Middle frontal gyrus (tissue), 1 donor: Measurements from ENCODE around the gene MKRN2.

Experiments used
- DNase-seq: peaks from one replicate; pipeline ENCODE4 v3.0.0-alpha.2; 2015; ENCODE audit warnings: low spot score; ENCODE audit errors: extremely low spot score

The MKRN2 gene

GRCh38 chr3:12549971-12550760, 6.7 kb upstream of the MKRN2 start:
- DNase-seq = no peak

DNA sequence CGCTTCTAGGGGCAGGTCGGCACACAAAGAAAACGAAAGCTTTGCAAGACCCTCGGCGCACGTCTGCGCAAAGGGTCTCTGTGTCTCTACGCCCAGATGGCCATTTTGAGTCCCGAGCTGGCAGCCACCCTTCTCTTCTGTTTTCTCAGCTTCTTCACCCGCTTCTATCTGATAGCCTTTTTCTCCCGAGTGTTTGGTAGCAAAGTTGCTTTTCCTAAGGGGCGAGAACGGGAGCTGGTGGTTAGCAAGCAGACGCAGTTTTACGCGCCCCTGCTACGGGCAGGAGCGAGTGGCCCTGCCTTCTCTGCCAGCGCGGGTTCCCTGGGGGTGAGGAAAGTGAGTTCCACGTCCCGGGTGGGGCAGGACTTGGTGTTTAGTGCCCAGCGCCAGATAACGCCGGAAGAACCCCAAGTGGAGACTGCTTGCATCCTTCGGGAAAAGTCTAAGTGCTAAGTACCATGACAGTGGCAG, 2.9 kb upstream of the MKRN2 start:
- no peak for DNase-seq

GRCh38 chr3:12556314-12556689, 585 bp upstream of the MKRN2 start:
- DNase-seq = no peak

GRCh38 chr3:12557473-12558100, 700 bp downstream of the MKRN2 start:
- no peak for DNase-seq

- no peak for DNase-seq
These were observed 1.8 kb downstream of the MKRN2 start for GRCh38 chr3:12558706-12559105.

GRCh38 chr3:12559520-12559919, 2.6 kb downstream of the MKRN2 start:
- no peak for DNase-seq

GRCh38 chr3:12560505-12561190, 3.8 kb downstream of the MKRN2 start:
- no peak for DNase-seq

- no peak for DNase-seq
These were observed 4.5 kb downstream of the MKRN2 start for GRCh38 chr3:12561397-12561796.

GRCh38 chr3:12562451-12562850, 5.6 kb downstream of the MKRN2 start:
- DNase-seq = no peak

DNA sequence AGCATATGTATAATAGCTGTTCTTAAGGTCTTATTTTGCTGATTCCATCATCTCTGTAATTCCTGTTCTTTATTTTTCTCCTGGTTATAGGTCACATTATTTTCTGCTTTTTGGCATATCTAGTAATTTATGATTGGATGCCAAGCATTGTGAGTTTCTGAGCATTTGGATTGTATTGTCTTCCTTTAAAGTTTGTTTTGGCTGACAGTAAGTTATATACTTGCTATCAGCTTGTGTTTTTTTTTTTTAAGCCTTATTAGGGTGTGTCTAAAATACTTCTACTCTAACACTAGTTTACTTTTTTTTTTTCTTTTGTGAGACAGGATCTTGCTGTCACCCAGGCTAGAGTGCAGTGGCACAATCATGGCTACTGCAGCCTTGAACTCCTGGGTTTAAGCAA, 10.1 kb downstream of the MKRN2 start:
- no peak for DNase-seq

DNA sequence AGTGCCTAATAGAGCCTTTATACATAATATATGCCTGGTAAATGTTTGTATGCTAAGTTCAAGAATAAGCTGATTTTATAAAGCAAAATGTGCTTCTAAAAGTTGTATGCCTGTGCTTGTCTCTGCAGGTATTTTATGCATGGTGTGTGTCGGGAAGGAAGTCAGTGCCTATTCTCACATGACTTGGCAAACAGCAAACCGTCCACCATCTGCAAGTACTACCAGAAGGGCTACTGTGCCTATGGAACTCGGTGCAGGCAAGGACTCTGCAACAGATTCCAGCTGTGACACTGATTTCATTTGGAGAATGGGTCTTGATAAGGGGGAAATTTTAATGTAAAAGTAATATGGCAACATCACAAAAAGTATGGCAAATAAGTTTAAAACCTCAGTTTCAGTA, 11.9 kb downstream of the MKRN2 start:
- DNase-seq = no peak

DNA sequence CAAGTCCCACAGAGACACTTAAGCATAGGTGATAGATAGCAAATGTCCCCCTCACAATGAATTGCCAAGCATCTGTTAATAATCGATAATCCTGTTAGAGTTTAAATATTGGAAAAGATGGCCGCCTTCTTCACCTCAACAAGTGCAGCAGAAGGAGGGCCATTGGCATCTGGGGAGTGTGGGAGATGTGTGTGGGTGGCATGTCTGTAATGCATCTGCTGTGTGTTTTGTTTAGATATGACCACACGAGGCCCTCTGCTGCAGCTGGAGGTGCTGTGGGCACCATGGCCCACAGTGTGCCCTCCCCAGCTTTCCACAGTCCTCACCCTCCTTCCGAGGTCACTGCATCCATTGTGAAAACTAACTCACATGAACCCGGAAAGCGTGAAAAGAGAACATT, 12.9 kb downstream of the MKRN2 start:
- DNase-seq = no peak

- no peak for DNase-seq
These were observed 15.1 kb downstream of the MKRN2 start for GRCh38 chr3:12571986-12572385.

DNA sequence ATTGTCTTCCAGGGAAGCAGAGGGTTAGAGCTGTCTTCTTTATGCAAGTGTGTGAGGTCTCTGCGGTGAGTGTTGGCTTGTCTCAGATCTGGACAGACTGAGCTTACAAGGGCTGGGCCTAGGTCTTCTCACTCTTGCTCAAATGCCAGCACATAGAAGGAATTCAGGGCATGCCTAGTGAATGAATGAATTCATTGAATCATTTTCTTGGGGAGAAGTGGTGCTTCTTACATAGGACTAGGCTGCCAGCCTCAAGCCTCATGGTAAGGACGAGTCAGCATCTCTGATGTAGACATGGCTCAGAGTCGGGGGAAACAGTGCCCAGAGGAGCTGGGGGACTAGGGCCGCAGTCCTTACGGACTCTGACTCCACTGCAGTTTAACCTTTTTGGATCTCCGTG, 17.2 kb downstream of the MKRN2 start:
- no peak for DNase-seq

DNA sequence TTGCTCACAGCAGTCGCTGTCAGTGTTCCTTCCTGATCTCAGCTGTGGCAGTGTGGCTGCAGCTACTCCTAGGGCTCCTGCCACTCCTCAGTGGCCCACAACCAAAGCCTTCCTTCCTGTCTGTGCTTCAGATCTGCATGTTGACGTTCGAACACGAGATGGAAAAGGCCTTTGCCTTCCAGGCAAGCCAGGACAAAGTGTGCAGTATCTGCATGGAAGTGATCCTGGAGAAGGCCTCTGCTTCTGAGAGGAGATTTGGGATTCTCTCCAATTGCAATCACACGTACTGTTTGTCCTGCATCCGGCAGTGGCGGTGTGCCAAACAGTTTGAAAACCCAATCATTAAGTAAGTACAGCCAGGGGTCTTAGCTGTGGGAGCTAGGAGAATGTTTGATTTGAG, 17.8 kb downstream of the MKRN2 start:
- DNase-seq = no peak

DNA sequence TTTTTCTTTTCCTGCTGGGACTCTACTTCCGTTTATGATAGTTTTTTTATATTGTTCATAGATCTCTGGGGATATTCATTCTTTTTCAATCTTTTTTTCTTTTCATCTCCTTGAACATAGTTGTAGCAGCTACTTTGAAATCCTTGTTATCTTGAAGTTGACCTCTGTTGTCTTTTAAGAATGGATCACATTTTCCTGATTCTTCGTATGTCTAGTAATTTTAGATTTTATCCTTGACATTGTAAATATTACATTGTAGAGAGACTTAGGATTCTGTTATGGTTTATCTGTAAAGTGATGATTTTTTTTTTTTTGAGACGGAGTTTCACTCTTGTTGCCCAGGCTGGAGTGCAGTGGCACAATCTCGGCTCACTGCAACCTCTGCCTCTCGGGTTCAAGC, 20.5 kb downstream of the MKRN2 start:
- no peak for DNase-seq

- DNase-seq = no peak
These were observed 21.9 kb downstream of the MKRN2 start for GRCh38 chr3:12578742-12579141.

DNA sequence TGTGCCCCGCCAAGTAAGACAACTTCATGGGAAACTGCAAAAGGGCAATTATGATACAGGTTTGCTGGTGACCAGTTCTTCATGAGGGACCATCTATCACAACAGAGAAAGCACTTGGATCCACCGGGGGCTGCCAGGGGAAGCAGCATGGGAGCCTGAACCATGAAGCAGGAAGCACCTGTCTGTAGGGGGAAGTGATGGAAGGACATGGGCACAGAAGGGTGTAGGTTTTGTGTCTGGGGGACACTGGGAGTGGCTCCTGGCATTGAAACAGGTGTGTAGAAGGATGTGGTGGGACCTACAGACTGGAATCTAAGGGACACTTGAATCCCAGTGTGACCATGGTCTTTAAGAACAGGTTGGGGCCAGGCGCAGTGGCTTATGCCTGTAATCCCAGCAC, 22.6 kb downstream of the MKRN2 start:
- DNase-seq = no peak

- no peak for DNase-seq
These were observed 23.0 kb downstream of the MKRN2 start for GRCh38 chr3:12579905-12580304.

DNA sequence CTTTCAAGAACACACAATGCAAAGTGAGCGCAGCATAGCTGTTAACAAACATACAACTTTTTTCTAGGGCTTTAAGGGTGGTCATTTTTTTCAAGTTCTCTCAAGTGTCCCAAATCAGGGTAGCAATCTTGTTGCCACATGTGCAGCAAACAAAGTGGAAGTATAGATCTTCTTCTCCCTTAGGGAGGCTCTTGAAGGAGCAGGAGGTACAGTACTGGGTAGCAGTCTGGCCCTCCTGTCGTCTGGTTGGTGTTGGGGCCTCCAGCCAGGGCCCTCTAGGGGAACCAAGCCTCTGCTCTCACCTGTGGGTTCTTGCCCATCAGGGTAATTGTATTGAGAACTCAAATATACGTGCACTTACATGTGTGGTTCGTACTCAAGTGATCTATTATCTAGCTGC, 25.8 kb downstream of the MKRN2 start:
- DNase-seq = no peak

GRCh38 chr3:12583280-12583679, 26.4 kb downstream of the MKRN2 start:
- no peak for DNase-seq

DNA sequence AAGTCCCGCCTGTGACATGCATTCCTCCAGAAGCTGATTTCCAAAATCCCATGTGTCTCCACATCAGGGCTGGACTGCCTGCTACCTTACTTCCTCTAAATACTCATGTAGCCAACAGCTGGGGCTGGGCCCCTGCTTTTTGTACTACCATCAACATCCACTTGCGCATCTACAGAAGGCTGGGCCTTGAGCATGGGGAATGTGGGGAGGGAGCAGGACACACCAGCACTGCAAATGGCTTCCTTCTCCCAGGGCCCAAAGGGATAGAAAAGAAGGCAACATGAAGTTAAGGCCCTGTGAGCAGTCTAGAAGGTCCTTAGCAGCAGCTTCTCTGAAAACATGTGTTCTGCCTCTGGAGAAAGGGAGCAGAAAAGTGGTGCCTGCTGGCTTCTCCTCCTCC, 27.2 kb downstream of the MKRN2 start:
- DNase-seq = no peak

- no peak for DNase-seq
These were observed 28.3 kb downstream of the MKRN2 start for GRCh38 chr3:12585181-12585580.
